GM21526 (cell line): ENCODE data around the gene SLC4A8.

Experiments
- ATAC-seq: cut with Tn5 transposase; IDR thresholded peaks from one replicate; pipeline ENCODE4 v1.9.1; 2021; ENCODE audit warnings: moderate library complexity; ENCODE audit not compliant: unreplicated experiment, low FRiP score

SLC4A8 gene

GRCh38 chr12:51520576-51521325 is 96.1 kb downstream of the SLC4A8 start:
- ATAC-seq, result no peak

DNA sequence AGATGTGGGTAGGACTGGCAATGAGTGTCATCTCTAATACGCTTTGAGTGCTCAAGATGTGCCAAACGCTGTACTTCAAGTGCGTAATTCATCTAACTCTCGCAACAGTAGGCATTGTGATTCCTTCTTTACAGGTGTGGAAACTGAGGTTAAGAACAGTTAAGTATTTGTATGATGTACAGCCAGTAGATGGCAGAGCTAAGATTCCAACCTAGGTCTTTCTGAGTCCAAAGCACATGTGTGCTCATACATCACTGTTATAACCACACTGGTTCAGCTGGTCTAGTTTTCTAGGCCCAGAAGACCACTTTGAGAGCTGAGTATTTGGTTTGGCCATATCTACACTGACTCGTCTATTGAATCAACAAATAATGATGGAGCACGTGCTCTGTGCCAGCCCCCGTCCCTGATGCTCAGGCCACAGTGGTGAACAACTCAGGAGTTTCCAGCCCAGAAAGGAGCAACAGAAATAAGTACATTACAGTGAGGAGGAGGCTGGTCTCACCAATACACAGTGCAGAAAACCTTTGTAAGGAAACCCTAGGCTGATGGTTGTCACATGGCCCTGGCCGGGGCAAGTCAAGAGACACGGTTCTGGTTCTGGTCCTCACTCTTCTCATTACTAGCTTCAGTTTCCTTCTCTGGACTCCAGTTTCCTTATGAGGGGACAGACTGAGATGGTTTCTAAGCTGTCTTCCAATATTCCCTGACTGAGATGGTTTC is 97.1 kb downstream of the SLC4A8 start:
- no peak for ATAC-seq

- no peak for ATAC-seq
Measured at GRCh38 chr12:51522696-51523095, 98.1 kb downstream of the SLC4A8 start.

DNA sequence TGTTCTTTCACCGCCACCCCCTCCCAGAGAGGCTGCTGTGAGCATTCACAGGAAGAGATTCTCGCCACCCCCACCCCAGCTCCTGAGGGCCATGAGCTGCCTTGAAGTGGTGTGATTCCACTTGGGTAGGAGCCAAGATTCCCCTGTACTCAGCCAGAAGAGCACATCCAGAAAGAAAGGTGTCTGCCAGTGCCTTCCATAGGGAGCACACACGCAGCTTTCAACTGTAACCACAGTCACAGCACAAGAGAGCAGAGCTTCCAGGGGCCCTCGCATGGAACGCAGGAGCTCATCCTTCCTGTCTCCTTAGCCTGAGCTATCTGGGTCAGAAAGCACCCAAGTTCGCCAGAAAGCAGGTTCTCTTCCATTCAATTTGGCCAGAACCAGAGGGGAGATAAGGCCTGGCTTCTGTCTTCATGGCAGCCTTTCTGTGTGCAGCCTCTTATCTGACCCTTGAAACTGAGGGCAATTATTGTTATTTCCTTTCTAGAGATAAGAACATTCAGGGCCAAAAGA is 99.8 kb downstream of the SLC4A8 start:
- ATAC-seq, result no peak

DNA sequence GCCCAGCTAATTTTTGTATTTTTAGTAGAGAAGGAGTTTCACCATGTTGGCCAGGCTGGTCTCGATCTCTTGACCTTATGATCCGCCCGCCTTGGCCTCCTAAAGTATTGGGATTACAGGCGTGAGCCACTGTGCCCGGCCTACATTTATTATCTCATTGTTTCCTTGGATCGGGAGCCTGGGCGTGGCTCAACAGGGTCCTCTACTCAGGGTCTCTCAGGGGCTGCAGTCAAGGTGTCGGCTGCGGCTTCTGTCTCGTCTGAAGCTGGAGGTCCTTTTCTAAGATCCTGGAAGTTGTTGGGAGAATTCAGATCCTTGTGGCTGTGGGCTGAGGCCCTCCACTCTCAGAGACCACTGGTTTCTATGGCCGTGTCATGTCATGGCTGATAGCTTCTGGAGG is 100.9 kb downstream of the SLC4A8 start:
- ATAC-seq, result no peak

GRCh38 chr12:51527966-51528365 is 103.3 kb downstream of the SLC4A8 start:
- ATAC-seq, result no peak

GRCh38 chr12:51528852-51529650 is 104.4 kb downstream of the SLC4A8 start:
- ATAC-seq, result no peak

DNA sequence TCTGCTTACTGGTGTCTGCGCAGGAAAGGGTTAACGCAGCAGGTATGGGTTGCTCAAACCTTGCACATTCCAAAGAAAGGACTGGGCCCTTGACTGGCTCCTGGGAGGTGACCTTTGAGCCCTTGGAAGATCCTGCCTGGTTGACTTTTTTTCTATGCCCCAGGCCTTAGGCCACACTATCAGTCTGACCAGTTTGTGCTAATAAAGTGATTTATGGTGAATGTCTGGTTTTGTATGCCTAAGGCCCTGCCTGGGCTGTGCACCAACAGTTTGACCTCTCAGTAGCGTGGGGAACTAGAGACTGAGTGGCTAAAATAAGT is 105.0 kb downstream of the SLC4A8 start:
- ATAC-seq, result no peak

DNA sequence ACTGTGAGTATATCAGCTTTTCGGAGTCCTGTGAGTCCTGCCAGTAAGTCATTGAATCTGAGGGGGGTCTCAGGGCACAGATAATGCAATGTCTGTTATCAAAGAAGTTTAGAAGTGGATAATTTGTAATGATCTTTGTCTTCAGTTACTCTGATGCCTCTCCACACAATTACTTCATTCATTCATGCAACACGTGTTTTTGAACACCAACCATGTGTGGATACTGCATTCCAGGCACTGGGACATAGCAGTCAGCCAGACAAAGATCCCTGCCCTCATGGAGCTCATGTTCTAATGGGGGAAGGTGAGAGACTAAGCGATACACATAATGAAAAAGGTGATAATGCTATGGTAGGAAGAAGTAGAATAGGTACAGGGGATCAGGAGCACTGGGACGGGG is 105.6 kb downstream of the SLC4A8 start:
- ATAC-seq, result no peak

DNA sequence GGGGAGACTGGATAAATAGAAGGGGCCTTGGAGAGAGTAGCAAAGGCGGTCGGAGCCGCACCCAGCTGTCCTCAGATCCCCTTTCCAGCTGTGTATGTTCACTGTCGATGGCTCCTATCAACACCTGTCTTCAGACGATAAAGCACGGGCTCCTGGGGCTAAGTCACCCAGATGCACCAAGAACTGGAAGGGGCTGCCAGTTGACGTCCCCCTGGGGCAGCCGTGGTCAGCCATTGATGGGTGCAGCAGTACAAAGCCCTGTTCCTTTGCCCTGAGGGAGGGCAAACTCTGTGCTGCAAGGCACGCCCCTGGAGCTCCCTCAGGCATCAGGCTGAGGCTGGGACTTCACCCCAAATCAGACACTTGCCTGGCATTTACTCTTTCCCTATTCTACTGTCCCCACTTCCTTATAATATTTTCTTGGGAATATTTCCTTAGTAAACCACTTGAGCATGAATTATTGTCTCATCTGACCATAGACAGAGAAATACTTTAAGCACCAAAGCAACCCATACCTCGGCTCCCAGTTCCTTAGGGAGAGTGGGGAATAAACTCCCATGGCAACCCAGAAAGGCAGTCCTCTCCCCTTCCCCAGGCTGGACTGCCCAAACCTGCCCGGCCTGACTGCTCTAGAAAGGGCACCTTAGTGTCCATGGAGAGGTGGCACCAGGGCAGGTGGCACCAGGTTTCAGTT is 106.8 kb downstream of the SLC4A8 start:
- ATAC-seq, result no peak

GRCh38 chr12:51531978-51532497 is 107.4 kb downstream of the SLC4A8 start:
- no peak for ATAC-seq

DNA sequence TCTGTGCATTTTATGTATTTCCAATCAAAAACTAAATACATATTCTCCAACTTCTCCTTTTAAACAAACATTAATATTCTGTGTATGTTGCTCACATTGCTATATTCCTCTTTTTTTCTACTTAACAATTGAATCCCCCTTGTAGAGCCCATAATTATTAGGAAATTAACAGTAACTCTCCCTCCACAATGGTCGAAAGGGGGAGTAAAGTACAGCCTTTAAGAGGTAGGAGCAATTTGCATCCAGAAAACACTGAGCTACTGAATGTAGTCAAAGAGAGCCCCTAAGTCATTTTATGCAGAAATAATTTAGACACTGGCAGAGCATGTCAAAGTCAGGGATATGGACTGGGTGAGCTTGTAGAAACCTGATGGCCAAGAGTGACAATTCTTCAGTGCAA is 109.2 kb downstream of the SLC4A8 start:
- no peak for ATAC-seq

GRCh38 chr12:51534216-51535074 is 109.8 kb downstream of the SLC4A8 start:
- no peak for ATAC-seq

- ATAC-seq, result no peak
Measured at GRCh38 chr12:51536159-51536558, 111.5 kb downstream of the SLC4A8 start.

DNA sequence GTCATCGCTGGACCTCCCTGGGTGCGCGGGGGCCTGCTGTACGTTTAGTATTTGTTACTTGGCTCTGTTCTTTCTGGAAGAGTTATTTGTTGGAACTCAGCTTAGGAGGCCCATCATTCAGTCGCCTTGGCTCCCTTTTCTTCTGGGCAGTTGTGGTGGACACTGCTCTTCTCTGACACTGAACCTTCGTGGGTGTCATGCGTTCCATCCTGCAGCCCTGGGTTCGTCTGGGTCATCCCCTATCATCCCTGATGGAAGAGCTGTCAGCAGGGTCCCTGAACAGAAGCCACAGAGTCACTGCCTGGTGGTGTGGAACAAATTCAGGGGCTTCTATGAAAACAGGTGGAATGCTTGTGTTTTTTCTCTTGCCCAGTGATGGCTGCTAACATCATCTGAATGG is 113.5 kb downstream of the SLC4A8 start:
- ATAC-seq, result no peak

DNA sequence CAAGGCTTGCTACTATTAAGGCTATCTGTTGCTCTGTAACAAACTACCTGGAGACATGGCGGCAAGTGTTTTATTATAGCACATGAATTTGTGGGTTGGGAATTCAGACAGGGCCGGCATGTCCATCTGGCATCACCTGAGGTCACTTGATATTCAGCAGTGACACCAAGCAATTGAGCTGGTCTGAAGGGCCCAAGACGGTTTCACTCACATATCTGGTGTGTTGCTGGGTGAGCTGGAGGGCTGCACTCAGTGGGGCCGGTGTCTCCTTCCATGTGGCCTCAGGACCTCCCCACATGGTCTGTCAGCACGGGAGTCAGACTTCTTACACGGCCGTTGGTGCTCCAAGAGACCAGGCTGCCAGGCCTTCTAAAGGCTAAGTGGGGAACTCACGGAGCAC is 114.0 kb downstream of the SLC4A8 start:
- no peak for ATAC-seq

GRCh38 chr12:51540996-51541395 is 116.4 kb downstream of the SLC4A8 start:
- ATAC-seq, result no peak

- ATAC-seq, result no peak
Measured at GRCh38 chr12:51546097-51546496, 121.5 kb downstream of the SLC4A8 start.

GRCh38 chr12:51547606-51548005 is 123.0 kb downstream of the SLC4A8 start:
- no peak for ATAC-seq

GRCh38 chr12:51548241-51548640 is 123.6 kb downstream of the SLC4A8 start:
- no peak for ATAC-seq
